Stimulated activated effector memory CD8-positive, alpha-beta T cell treated with anti-CD3 and anti-CD28 coated beads, Interleukin-12 subunit alpha, Interleukin-12 subunit beta, amount 100 ng/mL, for 72 hours (primary cell): ENCODE results near the gene CCL27.

Experiments used
- ATAC-seq: fragments of 150-1000 bp; cut with Tn5 transposase; 2 replicates; pipeline ENCODE4 v1.10.0; 2021
- DNase-seq, 2 donors: peaks; one replicate each; pipeline ENCODE4 v3.0.0; 2021 to 2022; ENCODE audit warnings: low spot score in 2 of 2
- H3K27ac Mint-ChIP-seq: one replicate; pipeline ENCODE4 v1.8.0; 2022; ENCODE audit warnings: mild to moderate bottlenecking, mixed read lengths
- H3K36me3 Mint-ChIP-seq: one replicate; pipeline ENCODE4 v1.8.0; 2022; ENCODE audit warnings: mild to moderate bottlenecking, mixed read lengths
- H3K4me1 Mint-ChIP-seq: one replicate; pipeline ENCODE4 v1.8.0; 2022; ENCODE audit warnings: mixed read lengths
- H3K4me3 Mint-ChIP-seq: one replicate; pipeline ENCODE4 v1.8.0; 2022; ENCODE audit warnings: mild to moderate bottlenecking, mixed read lengths
- H3K9me3 Mint-ChIP-seq: one replicate; pipeline ENCODE4 v1.8.0; 2022; ENCODE audit warnings: mixed read lengths

The CCL27 gene

GRCh38 chr9:34628656-34629490 is 33.6 kb downstream of the CCL27 start, which contains the start of gene ARID3C:
ARID3C (minus strand) TSS chr9:34629066; CDS start chr9:34628014, 1,052 bp downstream.
- Mint-ChIP-seq H3K27ac (no peak within 1 kb of the TSS), H3K9me3 (no peaks in the 10 kb centered on the region), H3K36me3 (peaks cover under 1% of the 10 kb centered on the region), H3K4me1 (peaks cover 24% of the 10 kb centered on the region), H3K4me3 (peak within 1 kb of the TSS; percentile 64)
- ATAC-seq (peak; percentile 84), DNase-seq (peak in 1 of 2 donors; percentile 56)

GRCh38 chr9:34627716-34628655 is 34.5 kb downstream of the CCL27 start:
- Mint-ChIP-seq H3K4me3 (peak overlapping the region; percentile 64), H3K27ac (no peak overlapping the region), H3K9me3 (no peaks in the 10 kb centered on the region), H3K36me3 (no peaks in the 10 kb centered on the region), H3K4me1 (peaks cover 24% of the 10 kb centered on the region)
- DNase-seq (no peak), ATAC-seq (no peak)

GRCh38 chr9:34625186-34625486 is 37.3 kb downstream of the CCL27 start:
- Mint-ChIP-seq H3K4me3 (no peak overlapping the region), H3K9me3 (no peaks in the 10 kb centered on the region), H3K4me1 (peaks cover 30% of the 10 kb centered on the region), H3K27ac (no peak overlapping the region), H3K36me3 (no peaks in the 10 kb centered on the region)
- ATAC-seq (no peak), DNase-seq (no peak)

GRCh38 chr9:34624475-34625185 is 37.8 kb downstream of the CCL27 start:
- peaks cover 34% of the 10 kb centered on the region for H3K4me1 Mint-ChIP-seq
- no peak overlapping the region for H3K27ac Mint-ChIP-seq
- H3K9me3 Mint-ChIP-seq: no peaks in the 10 kb centered on the region
- no peaks in the 10 kb centered on the region for H3K36me3 Mint-ChIP-seq
- no peak overlapping the region for H3K4me3 Mint-ChIP-seq
- no peak for DNase-seq
- no peak for ATAC-seq

- H3K27ac Mint-ChIP-seq: no peak overlapping the region
- H3K36me3 Mint-ChIP-seq: no peaks in the 10 kb centered on the region
- peaks cover 35% of the 10 kb centered on the region for H3K4me1 Mint-ChIP-seq
- DNase-seq (no peak), ATAC-seq (no peak)
- peak overlapping the region; percentile 23 for H3K4me3 Mint-ChIP-seq
- H3K9me3 Mint-ChIP-seq: no peaks in the 10 kb centered on the region
These were observed 38.9 kb downstream of the CCL27 start for GRCh38 chr9:34623374-34624235.

- H3K4me3 Mint-ChIP-seq: peak within 1 kb of the TSS; percentile 94
- DNase-seq (peak; percentile 69 to 90), ATAC-seq (peak; percentile 99)
- peaks cover 14% of the 10 kb centered on the region for H3K36me3 Mint-ChIP-seq
- peak within 1 kb of the TSS; percentile 89 for H3K27ac Mint-ChIP-seq
- H3K4me1 Mint-ChIP-seq: peaks cover 26% of the 10 kb centered on the region
- H3K9me3 Mint-ChIP-seq: no peaks in the 10 kb centered on the region
These were observed 42.1 kb downstream of the CCL27 start, which contains the start of gene DCTN3 for GRCh38 chr9:34620061-34620994. DCTN3 (minus strand) TSS chr9:34620495; CDS start chr9:34620464, 31 bp downstream.

GRCh38 chr9:34615132-34615531 is 47.3 kb downstream of the CCL27 start:
- DNase-seq: no peak

GRCh38 chr9:34612788-34613390 is 49.6 kb downstream of the CCL27 start:
- peak overlapping the region; percentile 94 for H3K27ac Mint-ChIP-seq
- ATAC-seq (peak; percentile 68), DNase-seq (peak; percentile 70 to 87)
- H3K4me3 Mint-ChIP-seq: peak overlapping the region; percentile 89
- no peaks in the 10 kb centered on the region for H3K9me3 Mint-ChIP-seq
- H3K36me3 Mint-ChIP-seq: peaks cover 28% of the 10 kb centered on the region
- H3K4me1 Mint-ChIP-seq: peaks cover 27% of the 10 kb centered on the region

More at GRCh38 chr9:34615132-34615531, 47.3 kb downstream of the CCL27 start:
- H3K4me3 Mint-ChIP-seq: no peak overlapping the region
- no peak for ATAC-seq
- H3K9me3 Mint-ChIP-seq: no peaks in the 10 kb centered on the region
- no peak overlapping the region for H3K27ac Mint-ChIP-seq
- peaks cover 36% of the 10 kb centered on the region for H3K4me1 Mint-ChIP-seq
- H3K36me3 Mint-ChIP-seq: peaks cover 28% of the 10 kb centered on the region
